Esophagus muscularis mucosa (tissue), 4 donors: ENCODE measurements around the gene BRD2. TPM values are rescaled to one million over a fixed set of nuclear protein-coding genes. Genes with fewer than 3 reads are reported as not detected.

Experiments
- DNase-seq: peaks from one replicate; pipeline ENCODE4 v3.0.0-alpha.2; 2017; ENCODE audit errors: extremely low spot score
- H3K27ac ChIP-seq, 4 donors: fragments of 200-600 bp; sonication (generic); replicated peaks in 1 of 4; 1 replicate in 3 of 4; 2 replicates in 1 of 4; pipeline ENCODE4 v1.5.1; 2016 to 2019; ENCODE audit warnings: mild to moderate bottlenecking in 1 of 4
- H3K27me3 ChIP-seq, 4 donors: fragments of 200-600 bp; sonication (generic); one replicate each; pipeline versions ENCODE4 v1.5.1 to v1.6.0; 2016 to 2019
- H3K36me3 ChIP-seq, 4 donors: fragments of 200-600 bp; sonication (generic); one replicate each; pipeline ENCODE4 v1.5.1; 2016 to 2019
- H3K4me1 ChIP-seq, 4 donors: fragments of 200-600 bp; sonication (generic); one replicate each; pipeline ENCODE4 v1.5.1; 2016 to 2019
- H3K4me3 ChIP-seq, 4 donors: fragments of 200-600 bp; sonication (generic); 1 replicate in 2 of 4; 2 replicates in 2 of 4; pipeline ENCODE4 v1.5.1; 2016 to 2019; ENCODE audit warnings: mild to moderate bottlenecking in 4 of 4, moderate library complexity in 1 of 4
- H3K9me3 ChIP-seq, 4 donors: fragments of 200-600 bp; sonication (generic); 1 replicate in 3 of 4; 2 replicates in 1 of 4; pipeline ENCODE4 v1.5.1; 2016 to 2019
- CTCF ChIP-seq, 3 experiments: fragments of 200-600 bp in 2 of 3; fragments of 450-650 bp in 1 of 3; sonication (generic) in 2 of 3; IDR thresholded peaks; one replicate each; pipeline ENCODE4 v1.5.1; 2017 to 2019; ENCODE audit warnings: antibody characterized with exemption in 3 of 3, mild to moderate bottlenecking in 2 of 3, moderate library complexity in 1 of 3
- EP300 ChIP-seq: sonication (generic); formaldehyde crosslinking; IDR thresholded peaks from one replicate; pipeline ENCODE4 v1.6.1; 2017; ENCODE audit warnings: antibody characterized with exemption
- POLR2A ChIP-seq: fragments of 450-650 bp; IDR thresholded peaks from one replicate; pipeline ENCODE4 v1.6.1; 2017; ENCODE audit warnings: antibody characterized with exemption, moderate library complexity, mild to moderate bottlenecking, low read depth
- POLR2AphosphoS5 ChIP-seq, 2 donors: sonication (generic); formaldehyde crosslinking; IDR thresholded peaks; one replicate each; pipeline ENCODE4 v1.6.1; 2017; ENCODE audit warnings: antibody characterized with exemption in 2 of 2
- WGBS: methylation state at CpG from one replicate; pipeline ENCODE4 v1.1.5; 2018; 5-methylcytosine and 5-hydroxymethylcytosine counted together
- intact Hi-C: fragments of 100-400 bp; cut with DNase I; formaldehyde crosslinking; loops from one replicate; pipeline ENCODE4 v1.15.1; 2023
- total RNA-seq, 4 donors: library from RNA; depleted of rRNA; stranded (reverse); fragments of >200 nt; gene quantifications; one replicate each; pipeline versions ENCODE4 v1.1.0 to v1.2.1, GENCODE V29; 2016

BRD2 gene
- total RNA-seq, 4 donors from 2014 or later, result 107 to 148 (median 118) TPM

- TF ChIP-seq POLR2A (no peak), POLR2AphosphoS5 (IDR thresholded peaks at IDR 0.05) (no peak), EP300 (no peak), CTCF (IDR thresholded peaks at IDR 0.05) (no peak)
- 12% methylated on average over 1 of the region's 1 CpG for WGBS
- Histone ChIP-seq H3K27ac (peak overlapping the region; percentile 31 to 65 (median 53)), H3K36me3 (no peaks in the 10 kb centered on the region), H3K9me3 (no peaks in the 10 kb centered on the region), H3K4me3 (no peak overlapping the region), H3K4me1 (peaks cover 0 to 17% (median 2%) of the 10 kb centered on the region in 4 donors), H3K27me3 (peaks cover 0 to 5% (median 0%) of the 10 kb centered on the region in 4 donors)
- DNase-seq, result no peak
- intact Hi-C loops, result no loop called here
These were observed 59.9 kb downstream of the BRD2 start for GRCh38 chr6:33028220-33028849.

- no peaks in the 10 kb centered on the region for H3K36me3 ChIP-seq
- H3K27me3 ChIP-seq, result peaks cover 0 to 5% (median 0%) of the 10 kb centered on the region in 4 donors
- intact Hi-C loops, result no loop called here
- TF ChIP-seq EP300 (no peak), POLR2AphosphoS5 (IDR thresholded peaks at IDR 0.05) (peak; percentile 61 to 78)
- no peak overlapping the region for H3K4me3 ChIP-seq
- 55% methylated on average over 6 of the region's 6 CpGs for WGBS
- no peaks in the 10 kb centered on the region for H3K9me3 ChIP-seq
- peaks cover 0 to 17% (median 2%) of the 10 kb centered on the region in 4 donors for H3K4me1 ChIP-seq
- DNase-seq, result no peak
- H3K27ac ChIP-seq, result peak overlapping the region; percentile 41 to 65 (median 60)
These were observed 61.2 kb downstream of the BRD2 start for GRCh38 chr6:33029328-33030184.

GRCh38 chr6:33030245-33030644, 61.9 kb downstream of the BRD2 start:
- intact Hi-C loops, result no loop called here
- Histone ChIP-seq H3K9me3 (no peaks in the 10 kb centered on the region), H3K36me3 (no peaks in the 10 kb centered on the region), H3K27me3 (peaks cover 0 to 5% (median 0%) of the 10 kb centered on the region in 4 donors), H3K4me3 (no peak overlapping the region), H3K27ac (peak overlapping the region; percentile 40 to 65 (median 60)), H3K4me1 (peaks cover 0 to 17% (median 2%) of the 10 kb centered on the region in 4 donors)
- no peak for DNase-seq
- TF ChIP-seq POLR2A (no peak), EP300 (no peak), POLR2AphosphoS5 (IDR thresholded peaks at IDR 0.05) (no peak), CTCF (IDR thresholded peaks at IDR 0.05) (no peak)
- 39% methylated on average over 3 of the region's 3 CpGs for WGBS

Other genes with a start within 250 kb of the BRD2 start
- gene HLA-DQA2, start 227.2 kb upstream of the BRD2 start, total RNA-seq, result 1 to 10 TPM in 1 of 4 donors, under 1 TPM in 2, not detected in 1; 0.40 to 3.2 (median 0.42) TPM
- gene HLA-DQB2, start 205.1 kb upstream of the BRD2 start, total RNA-seq, result 1 to 10 TPM in 2 of 4 donors, under 1 TPM in 2; 0.33 to 1.7 (median 0.86) TPM
- gene HLA-DOB, start 151.6 kb upstream of the BRD2 start, total RNA-seq, result under 1 TPM in 3 of 4 donors, not detected in 1; 0.19 to 0.33 (median 0.29) TPM
- gene TAP2, start 129.9 kb upstream of the BRD2 start, total RNA-seq, result 10 to 100 TPM in 3 of 4 donors, 1 to 10 TPM in 1; 8.6 to 16.3 (median 13.4) TPM
- gene PSMB8, start 124.5 kb upstream of the BRD2 start, total RNA-seq, result 10 to 100 TPM; 25.7 to 38.4 (median 32.4) TPM
- 10 to 100 TPM; 28.7 to 45.7 (median 34.8) TPM for gene TAP1, start 114.9 kb upstream of the BRD2 start, total RNA-seq
- 10 to 100 TPM in 3 of 4 donors, 1 to 10 TPM in 1; 9.1 to 26.2 (median 20.5) TPM for gene PSMB9, start 114.4 kb upstream of the BRD2 start, total RNA-seq
- gene HLA-DMB, start 27.6 kb upstream of the BRD2 start, total RNA-seq, result 10 to 100 TPM in 2 of 4 donors, 1 to 10 TPM in 2; 8.0 to 17.2 (median 11.0) TPM
- gene HLA-DMA, start 15.5 kb upstream of the BRD2 start, total RNA-seq, result 10 to 100 TPM; 17.2 to 26.0 (median 21.6) TPM
- gene HLA-DOA, start 41.0 kb downstream of the BRD2 start, total RNA-seq, result 10 to 100 TPM in 2 of 4 donors, 1 to 10 TPM in 2; 3.8 to 11.5 (median 8.3) TPM
- 10 to 100 TPM; 28.5 to 91.3 (median 65.9) TPM for gene HLA-DPA1, start 105.1 kb downstream of the BRD2 start, total RNA-seq
- 10 to 100 TPM; 38.6 to 95.8 (median 61.7) TPM for gene HLA-DPB1, start 107.4 kb downstream of the BRD2 start, total RNA-seq
- gene COL11A2, start 223.9 kb downstream of the BRD2 start, total RNA-seq, result 1 to 10 TPM in 1 of 4 donors, under 1 TPM in 2, not detected in 1; 0.17 to 1.1 (median 0.19) TPM
- 10 to 100 TPM; 21.5 to 34.1 (median 32.2) TPM for gene RXRB, start 232.1 kb downstream of the BRD2 start, total RNA-seq
- gene SLC39A7, start 232.3 kb downstream of the BRD2 start, total RNA-seq, result 10 to 100 TPM; 43.6 to 80.1 (median 62.3) TPM
- 10 to 100 TPM in 3 of 4 donors, 1 to 10 TPM in 1; 2.0 to 15.0 (median 12.9) TPM for gene HSD17B8, start 236.1 kb downstream of the BRD2 start, total RNA-seq
- 10 to 100 TPM; 15.0 to 25.3 (median 20.6) TPM for gene RING1, start 239.9 kb downstream of the BRD2 start, total RNA-seq